GM21825 (cell line): ENCODE results near the gene PRPF40B.

ENCODE experiments used
- ATAC-seq: cut with Tn5 transposase; IDR thresholded peaks from one replicate; pipeline ENCODE4 v1.9.1; 2021; ENCODE audit warnings: mild to moderate bottlenecking, moderate library complexity; ENCODE audit not compliant: unreplicated experiment

PRPF40B gene

DNA sequence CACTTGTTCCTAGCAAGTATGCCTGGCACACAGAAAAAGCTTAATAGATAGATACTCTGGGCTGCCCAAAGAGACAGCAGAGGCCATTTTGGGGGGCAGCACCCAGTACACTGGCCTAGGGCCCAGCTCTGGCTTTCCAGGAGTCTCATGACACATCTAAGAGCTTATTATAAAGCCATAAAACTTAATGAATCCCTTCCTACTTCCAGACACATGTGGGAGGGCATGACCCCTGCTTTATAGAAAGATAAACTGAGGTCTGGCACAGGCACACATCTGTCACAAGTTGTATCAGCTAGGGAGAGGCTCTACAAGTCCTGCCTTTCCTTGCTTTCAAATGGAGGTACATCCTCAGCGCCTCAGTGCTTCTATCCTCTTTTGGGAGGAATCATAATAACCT lies 56.7 kb downstream of the PRPF40B start:
- no peak for ATAC-seq

DNA sequence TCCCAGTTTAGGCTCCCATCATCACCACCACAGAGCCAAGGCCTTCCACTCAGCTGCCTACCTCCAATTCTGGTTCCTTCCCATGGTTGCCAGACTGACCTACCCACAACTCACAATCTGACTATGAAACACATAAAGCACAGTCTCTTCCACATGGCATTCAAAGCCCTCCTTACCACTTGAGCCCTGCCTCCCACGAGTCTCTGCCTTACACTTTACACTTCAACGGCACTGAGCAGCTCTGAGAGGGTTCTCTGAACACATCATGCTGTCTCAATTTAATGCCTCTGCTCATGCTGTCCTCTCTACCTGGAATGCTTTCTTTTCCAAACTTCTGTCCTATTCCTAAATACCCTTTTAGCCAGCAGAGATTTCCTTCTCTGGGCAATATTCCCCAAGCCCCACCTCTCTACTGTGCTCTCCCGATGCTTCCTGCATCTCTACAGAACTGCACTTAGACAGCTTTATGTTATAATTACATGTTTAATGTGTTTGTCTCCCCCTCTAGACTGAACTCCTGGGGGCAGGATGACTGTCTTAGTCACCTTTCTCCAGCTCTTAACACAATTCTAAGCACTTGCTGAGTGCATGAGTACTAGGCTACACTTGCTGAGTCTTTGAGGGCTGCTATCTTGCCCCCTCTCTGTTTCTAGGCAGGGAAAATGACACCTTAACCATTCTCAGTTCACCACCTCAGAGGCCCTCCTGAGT lies 60.4 kb downstream of the PRPF40B start:
- ATAC-seq = no peak

DNA sequence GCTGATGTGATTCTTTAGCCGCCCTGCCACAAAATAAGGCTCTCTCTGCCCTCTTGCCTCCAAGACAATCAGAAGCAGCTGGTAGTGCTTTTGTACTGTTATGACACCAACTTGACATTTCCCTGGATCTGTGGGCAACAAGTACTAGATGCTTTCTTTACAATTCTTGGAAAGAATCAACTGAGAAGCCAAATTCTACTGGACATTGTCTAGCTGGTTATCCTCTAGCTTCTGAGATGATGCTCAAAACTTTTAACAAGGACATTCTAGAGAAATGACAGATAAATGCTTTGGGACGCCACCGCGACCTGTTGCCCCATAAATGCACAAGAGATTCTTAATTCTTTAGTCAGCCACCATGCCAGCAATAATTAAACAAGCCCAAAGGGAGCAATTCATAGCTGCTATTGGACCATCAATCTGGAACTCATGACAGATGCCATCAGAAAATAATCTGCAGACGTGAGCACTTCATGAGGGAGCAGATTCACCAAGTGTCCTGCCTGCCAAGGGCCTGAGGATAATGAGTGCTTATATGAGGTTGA lies 61.0 kb downstream of the PRPF40B start:
- ATAC-seq = no peak

DNA sequence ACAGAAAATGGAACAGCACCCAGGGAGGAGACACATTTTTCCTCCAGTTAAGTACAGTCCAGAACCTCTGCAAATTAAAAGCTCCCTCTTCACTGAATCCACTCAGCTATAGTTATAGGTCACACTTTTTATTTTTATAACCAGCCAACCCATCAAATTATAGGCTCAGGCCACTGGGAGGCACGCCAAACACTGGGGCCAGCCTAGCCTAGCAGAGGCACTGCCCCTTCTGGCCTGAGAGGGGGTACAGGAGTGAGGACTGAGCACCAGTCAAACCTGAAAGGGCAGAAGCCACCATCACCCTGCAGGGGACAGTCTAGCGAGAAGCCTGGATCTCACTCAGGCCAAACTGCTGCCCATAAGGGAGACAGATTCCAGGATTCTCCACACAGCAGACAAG lies 64.6 kb downstream of the PRPF40B start:
- ATAC-seq = no peak

DNA sequence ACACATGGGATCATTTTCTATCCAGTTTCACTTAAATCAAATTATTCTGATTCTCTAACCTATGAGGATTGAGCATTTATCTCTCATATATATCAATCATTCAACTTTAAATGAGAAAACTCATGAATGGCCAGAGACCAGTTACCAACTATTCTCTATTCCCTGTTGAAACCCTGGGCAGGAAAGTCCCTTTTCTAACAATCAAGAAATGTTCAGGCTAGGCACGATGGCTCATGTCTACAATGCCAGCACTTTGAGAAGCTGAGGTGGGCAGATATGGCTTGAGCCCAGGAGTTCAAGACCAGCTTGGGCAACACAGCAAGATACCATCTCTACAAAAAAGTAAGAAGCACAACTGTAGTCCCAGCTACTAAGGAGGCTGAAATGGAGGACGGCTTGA lies 65.9 kb downstream of the PRPF40B start:
- ATAC-seq = no peak

DNA sequence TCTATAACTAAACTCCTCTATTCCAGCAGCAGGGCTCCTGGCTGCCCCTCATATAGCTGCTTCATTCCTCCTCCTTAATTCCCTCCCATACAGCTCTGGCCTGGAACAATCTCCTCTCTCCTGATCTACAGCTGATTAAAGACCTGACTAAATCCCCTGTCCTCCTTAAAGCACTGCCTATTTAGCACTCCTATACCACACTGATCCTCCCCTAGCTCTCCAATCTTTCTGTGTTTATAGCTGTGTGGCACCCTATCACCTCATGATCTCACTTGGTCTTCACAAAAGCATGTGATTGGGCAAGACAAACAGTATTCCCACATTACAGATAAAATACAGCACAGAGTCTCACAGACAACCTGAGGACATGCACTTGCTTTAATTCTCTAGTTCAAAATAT lies 66.4 kb downstream of the PRPF40B start:
- no peak for ATAC-seq

DNA sequence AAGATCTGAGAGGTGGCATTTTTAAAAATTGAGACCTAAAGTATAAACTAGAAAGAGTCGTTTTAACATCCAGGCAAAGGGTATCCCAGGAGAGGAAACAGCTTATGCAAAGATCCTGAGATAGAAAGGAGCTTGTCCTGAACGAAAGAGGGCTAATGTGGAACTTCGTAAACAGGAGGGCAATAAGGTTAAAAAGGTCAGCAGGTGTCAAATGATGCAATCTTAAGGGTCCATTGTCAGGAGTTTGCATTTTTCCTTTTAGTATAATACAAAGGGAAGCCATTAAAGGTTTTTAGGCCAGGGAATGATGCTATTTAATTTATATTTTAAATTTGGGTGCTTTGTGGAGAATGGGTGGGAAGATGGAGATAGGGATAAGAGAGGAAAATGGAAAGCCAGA lies 69.5 kb downstream of the PRPF40B start:
- ATAC-seq = no peak

DNA sequence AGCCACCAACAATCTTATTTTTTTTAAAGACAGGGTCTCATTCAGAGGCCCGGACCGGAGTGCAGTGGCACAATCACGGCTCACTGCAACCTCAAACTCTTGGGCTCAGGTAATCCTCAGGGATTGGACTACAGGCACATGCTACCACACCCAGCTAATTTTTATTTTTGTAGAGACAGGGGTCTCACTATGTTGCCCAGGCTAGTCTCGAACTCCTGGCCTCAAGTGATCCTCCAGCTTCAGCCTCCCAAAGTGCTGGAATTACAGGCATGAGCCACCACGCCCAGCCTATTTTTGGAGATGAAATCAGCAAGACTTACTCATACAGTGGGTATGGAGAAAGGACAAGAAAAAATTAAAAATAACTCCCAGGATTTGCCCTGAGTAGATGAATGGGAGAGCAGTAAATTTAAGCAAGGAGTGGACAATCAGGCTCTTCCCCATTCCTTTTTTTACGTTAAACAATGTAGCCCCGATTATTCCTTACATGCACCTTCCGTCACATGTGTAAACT lies 70.6 kb downstream of the PRPF40B start:
- no peak for ATAC-seq
